Mucosa of descending colon (tissue), 3 donors: ENCODE measurements around the gene PRM1. TPM values are rescaled to one million over a fixed set of nuclear protein-coding genes. Genes with fewer than 3 reads are reported as not detected.

Experiments
- ATAC-seq: fragments of 200-7000 bp; cut with Tn5 transposase; one replicate; pipeline ENCODE4 v1.9.1; 2020; ENCODE audit warnings: mild to moderate bottlenecking, moderate library complexity
- DNase-seq, 3 donors: peaks; one replicate each; pipeline ENCODE4 v3.0.0-alpha.2; 2020
- H3K36me3 ChIP-seq: fragments of 200-600 bp; one replicate; pipeline ENCODE4 v1.8.0; 2021; ENCODE audit warnings: low read depth, mild to moderate bottlenecking
- H3K4me1 ChIP-seq: fragments of 200-600 bp; one replicate; pipeline ENCODE4 v1.8.0; 2021; ENCODE audit warnings: low read depth, mild to moderate bottlenecking
- H3K4me3 ChIP-seq: fragments of 200-600 bp; one replicate; pipeline ENCODE4 v1.8.0; 2021; ENCODE audit warnings: mild to moderate bottlenecking
- H3K9me3 ChIP-seq: fragments of 200-600 bp; one replicate; pipeline ENCODE4 v1.8.0; 2021; ENCODE audit warnings: mild to moderate bottlenecking
- intact Hi-C, 2 donors: fragments of 100-400 bp; cut with DNase I in 1 of 2; cut with micrococcal nuclease in 1 of 2; formaldehyde crosslinking; loops; one replicate each; pipeline versions ENCODE4 v1.11.0 to v1.11.1; 2022; cut with DNase I, micrococcal nuclease
- total RNA-seq, 3 donors: library from RNA; stranded (reverse); fragmentation: NEBNext Ultra II Directional in 2 of 3; extraction: Animal tissue kit (Norgen Biotek cat#: 25700) in 2 of 3; gene quantifications; one replicate each; pipeline versions ENCODE4 v1.2.1 to v1.2.4, GENCODE V29; 2021 to 2023
- TF ChIP-seq, protein P1 (sequence below): fragments of 200-600 bp; IDR thresholded peaks from one replicate; pipeline ENCODE4 v1.8.0; 2022; ENCODE audit warnings: antibody characterized with exemption, mild to moderate bottlenecking
- donor health status: DM: no; HTN: no; CAD: no; lungs with moderate emphysema.
- donor health status: DM: no; HTN: no; CAD: no.
- donor health status: DM: no; HTN: yes; CAD: no.

Gene PRM1
- total RNA-seq, 3 donors from 2014 or later = not detected

DNA sequence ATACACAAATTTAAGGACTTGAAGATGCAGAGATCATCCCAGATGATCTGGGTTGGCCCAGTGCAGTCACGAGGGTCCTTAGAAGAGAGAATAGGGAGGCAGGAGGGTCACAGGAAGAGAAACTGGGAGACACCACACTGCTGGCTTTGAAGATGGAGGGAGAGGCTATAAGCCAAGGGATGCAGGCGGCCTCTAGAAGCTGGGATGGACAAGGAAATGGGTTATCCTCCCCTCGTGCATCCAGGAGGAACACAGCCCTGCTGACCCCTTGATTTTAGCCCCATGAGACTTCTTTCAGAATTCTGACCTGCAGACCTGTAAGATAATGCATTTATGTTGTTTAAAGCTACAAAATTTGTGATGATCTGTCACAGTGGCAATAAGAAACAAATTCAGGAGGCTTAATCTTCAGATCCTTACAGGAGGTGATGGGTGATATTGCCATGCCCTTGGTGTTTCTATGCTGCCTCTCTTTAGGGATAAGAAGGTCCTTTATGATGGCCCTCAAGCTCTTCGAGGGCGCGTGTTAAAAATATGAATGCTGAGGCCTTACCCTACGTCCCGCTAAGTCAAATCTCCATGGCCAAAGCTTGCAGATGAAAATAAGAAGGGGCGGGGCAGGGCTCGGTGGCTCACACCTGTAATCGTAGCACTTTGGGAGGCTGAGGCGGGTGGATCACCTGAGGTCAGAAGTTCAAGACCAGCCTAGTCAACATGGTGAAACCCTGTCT, 3.4 kb downstream of the PRM1 start:
- H3K4me3 ChIP-seq = no peak overlapping the region
- TF ChIP-seq, protein P1, sequence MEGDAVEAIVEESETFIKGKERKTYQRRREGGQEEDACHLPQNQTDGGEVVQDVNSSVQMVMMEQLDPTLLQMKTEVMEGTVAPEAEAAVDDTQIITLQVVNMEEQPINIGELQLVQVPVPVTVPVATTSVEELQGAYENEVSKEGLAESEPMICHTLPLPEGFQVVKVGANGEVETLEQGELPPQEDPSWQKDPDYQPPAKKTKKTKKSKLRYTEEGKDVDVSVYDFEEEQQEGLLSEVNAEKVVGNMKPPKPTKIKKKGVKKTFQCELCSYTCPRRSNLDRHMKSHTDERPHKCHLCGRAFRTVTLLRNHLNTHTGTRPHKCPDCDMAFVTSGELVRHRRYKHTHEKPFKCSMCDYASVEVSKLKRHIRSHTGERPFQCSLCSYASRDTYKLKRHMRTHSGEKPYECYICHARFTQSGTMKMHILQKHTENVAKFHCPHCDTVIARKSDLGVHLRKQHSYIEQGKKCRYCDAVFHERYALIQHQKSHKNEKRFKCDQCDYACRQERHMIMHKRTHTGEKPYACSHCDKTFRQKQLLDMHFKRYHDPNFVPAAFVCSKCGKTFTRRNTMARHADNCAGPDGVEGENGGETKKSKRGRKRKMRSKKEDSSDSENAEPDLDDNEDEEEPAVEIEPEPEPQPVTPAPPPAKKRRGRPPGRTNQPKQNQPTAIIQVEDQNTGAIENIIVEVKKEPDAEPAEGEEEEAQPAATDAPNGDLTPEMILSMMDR = no peak
- H3K9me3 ChIP-seq = no peaks in the 10 kb centered on the region
- H3K36me3 ChIP-seq = no peaks in the 10 kb centered on the region
- ATAC-seq (no peak), DNase-seq (no peak)
- intact Hi-C loops = no loop called here
- H3K4me1 ChIP-seq = no peaks in the 10 kb centered on the region

DNA sequence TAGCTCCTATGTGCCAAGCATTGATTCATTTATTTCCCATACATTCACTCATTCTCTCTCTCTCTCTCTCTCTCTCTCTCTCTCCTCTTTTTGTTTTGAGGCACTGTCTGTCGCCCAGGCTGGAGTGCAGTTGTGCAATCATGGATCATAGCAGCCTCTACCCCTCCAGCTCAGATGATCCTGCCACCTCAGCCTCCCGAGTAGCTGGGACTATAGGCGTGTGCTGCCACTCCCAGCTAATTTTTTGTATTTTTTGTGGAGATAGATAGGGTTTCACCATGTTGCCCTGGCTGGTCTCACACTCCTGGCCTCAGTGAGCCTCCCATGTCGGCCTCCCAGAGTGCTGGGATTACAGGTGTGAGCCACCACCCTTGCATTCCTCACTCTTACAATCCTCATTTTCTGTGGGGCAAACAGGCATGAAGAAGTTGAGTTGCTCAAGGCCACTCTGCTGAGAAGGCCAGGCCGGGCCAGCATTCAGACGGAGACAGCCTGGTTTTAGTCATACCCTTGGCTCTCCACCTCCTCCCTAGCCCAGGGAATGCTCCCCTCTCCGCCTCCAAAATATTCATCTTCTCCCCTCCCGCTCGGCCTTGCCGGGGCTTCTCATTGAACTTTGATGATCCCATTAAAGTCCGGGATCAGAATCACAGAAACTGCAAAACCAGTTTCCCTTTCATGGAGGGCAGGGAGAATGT, 4.1 kb downstream of the PRM1 start:
- ATAC-seq (no peak), DNase-seq (no peak)
- no peaks in the 10 kb centered on the region for H3K4me1 ChIP-seq
- no peaks in the 10 kb centered on the region for H3K9me3 ChIP-seq
- intact Hi-C loops = no loop called here
- TF ChIP-seq, protein P1 = no peak
- H3K4me3 ChIP-seq = no peak overlapping the region
- H3K36me3 ChIP-seq = no peaks in the 10 kb centered on the region

DNA sequence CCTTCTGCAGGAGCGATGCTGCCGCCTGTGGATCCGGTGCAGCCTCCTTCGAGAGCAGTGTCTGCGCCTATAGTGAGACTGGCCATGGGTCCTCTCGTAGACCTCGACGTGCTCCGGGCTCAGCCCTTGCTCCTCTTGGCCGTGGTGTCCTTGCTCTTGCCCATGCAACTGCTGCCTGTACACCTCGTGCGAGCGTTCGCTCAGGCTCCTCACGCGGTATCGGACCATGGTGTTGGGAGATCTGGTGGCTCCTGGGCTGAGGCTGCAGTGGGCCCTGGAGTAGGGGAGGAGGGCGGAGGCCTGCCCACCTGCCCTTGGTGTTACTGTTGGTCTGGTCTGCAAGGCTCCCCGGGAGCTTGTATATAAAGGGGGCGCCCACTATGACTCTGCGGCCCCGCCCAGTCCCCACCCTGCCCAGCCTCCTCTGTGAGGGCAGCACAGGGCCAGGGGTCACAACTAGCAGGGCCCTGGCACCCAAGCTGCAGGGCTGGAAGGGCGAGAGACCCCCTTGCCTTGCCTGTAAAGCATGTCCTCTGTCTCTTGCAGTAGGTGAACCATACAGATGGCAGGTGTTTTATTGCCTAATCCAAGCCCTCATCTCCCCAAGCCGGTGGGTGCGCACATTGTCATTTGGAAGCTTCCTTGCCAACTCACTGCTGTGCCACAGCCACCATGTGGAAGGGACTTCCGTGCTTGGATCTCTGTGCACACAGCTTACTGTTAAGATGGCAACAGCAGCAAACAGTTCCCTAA, 4.8 kb downstream of the PRM1 start, which contains the start of gene PRM2:
Gene PRM2 (minus strand): TSS at position 338 of the 753 bp plus-strand sequence. CDS start 110 bp downstream, at position 228.
- Histone ChIP-seq H3K36me3 (no peaks in the 10 kb centered on the region), H3K9me3 (no peaks in the 10 kb centered on the region), H3K4me3 (no peak within 1 kb of the TSS), H3K4me1 (no peaks in the 10 kb centered on the region)
- TF ChIP-seq, protein P1 = no peak
- DNase-seq (no peak), ATAC-seq (no peak)
- intact Hi-C loops = no loop called here

DNA sequence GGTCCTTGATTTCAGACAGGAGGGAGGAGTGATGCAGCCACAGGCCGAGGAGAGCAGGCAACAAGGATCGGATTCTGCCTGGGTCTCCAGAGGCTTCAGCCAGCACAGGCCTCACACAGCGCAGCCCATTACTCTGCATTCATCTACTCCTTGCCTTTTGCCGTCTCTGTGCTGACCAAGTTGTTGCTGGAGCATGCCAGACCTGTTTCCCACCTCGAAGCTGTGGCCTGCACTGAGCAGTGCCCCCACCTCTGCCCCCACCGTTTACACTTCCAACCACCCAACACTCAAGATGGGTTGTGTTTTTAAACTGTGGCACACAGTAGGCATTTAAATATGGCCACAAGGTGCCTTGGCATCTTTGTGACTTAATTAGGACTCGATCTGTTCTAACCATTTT, 6.2 kb downstream of the PRM1 start:
- ATAC-seq = no peak
- H3K36me3 ChIP-seq = no peaks in the 10 kb centered on the region
- intact Hi-C loops = no loop called here
- TF ChIP-seq, protein P1 = no peak
- no peaks in the 10 kb centered on the region for H3K4me1 ChIP-seq
- H3K4me3 ChIP-seq = no peak overlapping the region
- no peak for DNase-seq
- no peaks in the 10 kb centered on the region for H3K9me3 ChIP-seq

DNA sequence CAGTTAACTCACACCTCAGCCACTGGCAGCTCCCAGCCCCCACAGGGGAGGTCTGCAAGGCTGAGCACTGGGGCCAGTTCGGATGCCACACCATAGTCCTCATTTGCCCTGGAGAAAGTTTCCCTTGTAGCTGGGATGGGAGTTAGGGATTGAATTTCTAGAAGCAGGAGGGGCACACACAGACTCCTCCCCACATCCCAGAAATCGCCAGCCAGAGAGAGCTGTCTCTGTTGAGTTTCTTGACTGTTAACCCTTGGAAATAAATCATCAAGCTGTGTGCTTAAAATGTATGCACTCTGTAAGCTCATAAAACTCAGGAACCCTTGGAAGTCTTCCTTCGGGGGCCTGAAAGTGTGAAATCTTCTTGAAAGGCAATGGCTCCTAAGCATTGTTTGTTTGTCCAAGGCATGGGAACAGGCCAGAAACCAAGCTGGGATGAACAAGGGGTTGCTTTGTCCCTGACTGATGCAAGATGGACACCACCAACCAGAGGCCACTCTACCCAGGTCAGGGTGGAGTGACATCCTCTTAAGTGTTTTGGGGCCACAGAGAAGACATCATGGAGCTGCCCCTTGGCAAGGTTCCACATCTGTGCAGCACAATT, 7.3 kb downstream of the PRM1 start:
- H3K4me1 ChIP-seq = no peaks in the 10 kb centered on the region
- H3K4me3 ChIP-seq = no peak overlapping the region
- no peaks in the 10 kb centered on the region for H3K9me3 ChIP-seq
- DNase-seq (no peak), ATAC-seq (no peak)
- H3K36me3 ChIP-seq = no peaks in the 10 kb centered on the region
- intact Hi-C loops = no loop called here
- TF ChIP-seq, protein P1 = no peak
